SK-N-SH (cell line): ENCODE measurements around the gene CHD6. TPM values are rescaled to one million over a fixed set of nuclear protein-coding genes. Genes with fewer than 3 reads are reported as not detected.

Experiments used
- CTCF ChIA-PET: fragments of 300-600, 350-600 bp; formaldehyde crosslinking; extraction: SDS; loops from one replicate; lab custom pipeline; 2021; lab: Yijun Ruan, JAX
- POLR2A ChIA-PET: fragments of 350-600 bp; sonication (Branson Sonifier 250); formaldehyde crosslinking; extraction: SDS; loops from one replicate; lab custom pipeline; 2020; ENCODE audit warnings: antibody characterized with exemption, inconsistent platforms; lab: Yijun Ruan, JAX
- DNase-seq: peaks from one replicate; pipeline ENCODE4 v3.0.0; 2012
- H2AFZ ChIP-seq: fragments of 200-600 bp; sonication (generic); 2 replicates; pipeline ENCODE4 v1.8.1; 2016; ENCODE audit warnings: antibody characterized with exemption, mild to moderate bottlenecking, low read depth
- H3F3A ChIP-seq: fragments of 200-600 bp; sonication (generic); replicated peaks from 2 replicates; pipeline ENCODE3; 2016; ENCODE audit warnings: antibody characterized with exemption, mild to moderate bottlenecking; ENCODE audit not compliant: insufficient read depth
- H3K27ac ChIP-seq, 2 experiments: fragments of 200-500 bp in 1 of 2; fragments of 200-600 bp in 1 of 2; sonication (Bioruptor generic) in 1 of 2; sonication (generic), shearing (Covaris generic) in 1 of 2; 2 replicates each; pipeline versions ENCODE4 v1.5.1 to v1.6.1; 2014 to 2016; ENCODE audit warnings: low read depth in 2 of 2, inconsistent platforms in 1 of 2, low read length in 1 of 2, mild to moderate bottlenecking in 1 of 2, mixed read lengths in 1 of 2
- H3K27me3 ChIP-seq: fragments of 200-600 bp; sonication (generic), shearing (Covaris generic); 2 replicates; pipeline ENCODE4 v1.6.1; 2016; ENCODE audit warnings: mixed run types; ENCODE audit not compliant: insufficient read depth
- H3K36me3 ChIP-seq, 2 experiments: fragments of 200-500 bp in 1 of 2; fragments of 200-600 bp in 1 of 2; sonication (Bioruptor generic) in 1 of 2; sonication (generic) in 1 of 2; replicated peaks in 1 of 2; 2 replicates each; pipeline versions ENCODE3 to v1.5.1; 2014 to 2016; ENCODE audit warnings: low read length in 1 of 2, mild to moderate bottlenecking in 1 of 2; ENCODE audit not compliant: insufficient read depth in 2 of 2, control insufficient read depth in 1 of 2
- H3K4me1 ChIP-seq, 2 experiments: fragments of 200-500 bp in 1 of 2; fragments of 200-600 bp in 1 of 2; sonication (Bioruptor generic) in 1 of 2; sonication (generic), shearing (Covaris generic) in 1 of 2; 2 replicates each; pipeline versions ENCODE4 v1.5.1 to v1.6.1; 2014 to 2016; ENCODE audit warnings: low read depth in 1 of 2, low read length in 1 of 2, mixed run types in 1 of 2; ENCODE audit not compliant: insufficient read depth in 2 of 2, control insufficient read depth in 1 of 2
- H3K4me2 ChIP-seq: fragments of 200-600 bp; sonication (generic), shearing (Covaris generic); 2 replicates; pipeline ENCODE4 v1.6.1; 2017; ENCODE audit warnings: mixed run types
- H3K4me3 ChIP-seq, 2 experiments: fragments of 200-500 bp in 1 of 2; fragments of 200-600 bp in 1 of 2; sonication (Bioruptor generic) in 1 of 2; sonication (generic), shearing (Covaris generic) in 1 of 2; 2 replicates each; pipeline versions ENCODE4 v1.5.1 to v1.8.1; 2014 to 2016; ENCODE audit warnings: low read depth in 2 of 2, inconsistent platforms in 1 of 2, low read length in 1 of 2, mild to moderate bottlenecking in 1 of 2, mixed read lengths in 1 of 2, moderate library complexity in 1 of 2
- H3K79me2 ChIP-seq: fragments of 200-600 bp; sonication (generic); 2 replicates; pipeline ENCODE4 v1.8.1; 2017; ENCODE audit warnings: mild to moderate bottlenecking; ENCODE audit not compliant: insufficient read depth
- H3K9ac ChIP-seq: fragments of 200-600 bp; sonication (generic); 2 replicates; pipeline ENCODE4 v1.6.1; 2017; ENCODE audit warnings: mixed run types
- H3K9me2 ChIP-seq: fragments of 200-600 bp; sonication (generic); 2 replicates; pipeline ENCODE4 v1.6.1; 2017; ENCODE audit warnings: mixed run types
- H3K9me3 ChIP-seq: fragments of 200-600 bp; sonication (generic); 2 replicates; pipeline ENCODE4 v1.6.1; 2017; ENCODE audit warnings: mixed run types, mild to moderate bottlenecking, moderate library complexity
- H4K20me1 ChIP-seq: fragments of 200-600 bp; sonication (generic); 2 replicates; pipeline ENCODE4 v1.6.1; 2017; ENCODE audit warnings: mild to moderate bottlenecking, mixed run types; ENCODE audit not compliant: insufficient read depth
- CHD2 ChIP-seq: fragments of 150-350 bp; IDR thresholded peaks from 2 replicates; pipeline ENCODE4 v1.6.1; 2018; ENCODE audit warnings: low read length; ENCODE audit not compliant: partially characterized antibody
- ELF1 ChIP-seq: IDR thresholded peaks from 2 replicates; pipeline ENCODE4 v1.4.0; 2012
- EP300 ChIP-seq, 2 experiments: IDR thresholded peaks; 2 replicates each; pipeline versions ENCODE4 v1.4.0 to v1.6.1; 2012; ENCODE audit warnings: borderline replicate concordance in 1 of 2, low read depth in 1 of 2, low read length in 1 of 2
- EZH2phosphoT487 ChIP-seq: fragments of 200-600 bp; sonication (generic); IDR thresholded peaks from 2 replicates; pipeline ENCODE4 v1.6.1; 2017; ENCODE audit warnings: low read depth, mixed run types, mild to moderate bottlenecking, antibody characterized with exemption, moderate library complexity, borderline replicate concordance
- FOSL2 ChIP-seq: IDR thresholded peaks from 2 replicates; pipeline ENCODE4 v1.4.0; 2012; ENCODE audit warnings: low read depth, mild to moderate bottlenecking, moderate library complexity, borderline replicate concordance
- JUND ChIP-seq: IDR thresholded peaks from 2 replicates; pipeline ENCODE4 v1.4.0; 2012
- NRF1 ChIP-seq: IDR thresholded peaks from 2 replicates; pipeline ENCODE4 v1.6.1; 2012; ENCODE audit warnings: low read depth, mild to moderate bottlenecking, low read length
- RAD21 ChIP-seq: IDR thresholded peaks from 2 replicates; pipeline ENCODE4 v1.6.1; 2012; ENCODE audit warnings: mild to moderate bottlenecking, low read length
- RXRA ChIP-seq: IDR thresholded peaks from 2 replicates; pipeline ENCODE4 v1.4.0; 2012; ENCODE audit warnings: low read depth, mild to moderate bottlenecking, borderline replicate concordance
- SMC3 ChIP-seq: IDR thresholded peaks from 2 replicates; pipeline ENCODE4 v1.6.1; 2012; ENCODE audit warnings: low read depth, low read length, improper control_type of control experiment
- TAF1 ChIP-seq: IDR thresholded peaks from 2 replicates; pipeline ENCODE4 v1.6.1; 2012; ENCODE audit warnings: low read depth, mild to moderate bottlenecking, low read length, moderate library complexity, borderline replicate concordance
- TCF12 ChIP-seq: IDR thresholded peaks from 2 replicates; pipeline ENCODE4 v1.4.0; 2012
- TEAD4 ChIP-seq: IDR thresholded peaks from 2 replicates; pipeline ENCODE4 v1.4.0; 2012; ENCODE audit warnings: mild to moderate bottlenecking, borderline replicate concordance; ENCODE audit not compliant: insufficient read depth
- YY1 ChIP-seq: IDR thresholded peaks from 2 replicates; pipeline ENCODE4 v1.4.0; 2012; ENCODE audit warnings: low read depth, mild to moderate bottlenecking
- WGBS: methylation state at CpG from one replicate; pipeline ENCODE4 v1.1.6; 2017; ENCODE audit warnings: low lambda C conversion rate; 5-methylcytosine and 5-hydroxymethylcytosine counted together
- polyA plus RNA-seq, 3 experiments: library from polyadenylated mRNA; depleted of rRNA; stranded (reverse); fragments of >200 nt; gene quantifications; 2 replicates each; pipeline ENCODE4 v1.2.3, GENCODE V29; 2012
- TF ChIP-seq, protein P1 (sequence below): IDR thresholded peaks from 2 replicates; pipeline ENCODE4 v1.6.1; 2012; ENCODE audit warnings: mild to moderate bottlenecking, low read depth, low read length, moderate library complexity
- TF ChIP-seq, protein P2 (sequence below): IDR thresholded peaks from 2 replicates; pipeline ENCODE4 v1.4.0; 2012; ENCODE audit warnings: low read depth, borderline replicate concordance
- TF ChIP-seq, protein P3 (sequence below): fragments of 150-350 bp; IDR thresholded peaks from 2 replicates; pipeline ENCODE4 v1.6.1; 2016; ENCODE audit warnings: mild to moderate bottlenecking, low read depth, low read length
- TF ChIP-seq, protein P4 (sequence below): fragments of 150-350 bp; IDR thresholded peaks from 2 replicates; pipeline ENCODE4 v1.6.1; 2017; ENCODE audit warnings: antibody characterized with exemption, low read length, low read depth, borderline replicate concordance

CHD6 gene
- polyA plus RNA-seq, 1 of the 3 experiments (the other 2 are of a cell fraction), result 7.1 TPM

DNA sequence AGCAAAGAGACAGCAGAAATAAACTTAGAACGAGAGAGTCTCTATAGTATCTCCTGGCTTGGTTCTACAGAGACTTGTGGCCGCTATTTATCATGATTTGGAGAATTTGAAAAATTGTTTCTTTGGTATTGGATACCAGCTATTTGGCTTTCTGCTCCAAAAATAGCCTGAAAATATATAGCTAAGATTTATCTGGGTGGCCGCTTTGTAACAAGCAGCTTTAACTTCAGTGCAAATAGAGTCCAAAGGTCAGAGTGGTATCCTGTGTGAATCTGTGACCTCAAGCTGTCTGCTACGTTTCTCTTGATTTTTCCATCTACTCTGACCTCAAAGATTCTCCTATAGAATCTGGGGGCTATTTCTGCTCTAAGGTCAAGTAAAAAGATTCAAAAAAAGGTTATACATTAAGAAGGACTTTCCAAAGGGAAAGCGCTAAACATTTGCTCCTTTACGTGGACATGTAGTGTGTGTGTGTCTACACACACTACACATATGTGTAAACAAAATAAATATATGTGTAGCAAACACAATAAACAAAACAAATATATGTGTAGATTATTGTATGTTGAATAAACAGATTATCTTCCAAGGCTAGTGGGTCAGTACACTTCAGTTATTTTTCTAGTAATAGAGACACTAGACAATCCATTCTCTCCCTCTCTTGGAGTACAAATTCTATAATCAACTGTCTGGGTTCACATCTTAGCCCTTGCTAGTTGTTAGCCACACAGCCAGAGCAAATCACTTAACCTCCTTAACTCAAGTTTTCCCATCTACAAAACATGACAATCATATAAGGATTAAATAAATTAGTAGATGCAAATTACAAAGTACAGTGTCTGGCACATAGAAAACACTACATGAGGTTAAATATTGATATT is 40.8 kb downstream of the CHD6 start (continued):
- TF ChIP-seq, protein P1, sequence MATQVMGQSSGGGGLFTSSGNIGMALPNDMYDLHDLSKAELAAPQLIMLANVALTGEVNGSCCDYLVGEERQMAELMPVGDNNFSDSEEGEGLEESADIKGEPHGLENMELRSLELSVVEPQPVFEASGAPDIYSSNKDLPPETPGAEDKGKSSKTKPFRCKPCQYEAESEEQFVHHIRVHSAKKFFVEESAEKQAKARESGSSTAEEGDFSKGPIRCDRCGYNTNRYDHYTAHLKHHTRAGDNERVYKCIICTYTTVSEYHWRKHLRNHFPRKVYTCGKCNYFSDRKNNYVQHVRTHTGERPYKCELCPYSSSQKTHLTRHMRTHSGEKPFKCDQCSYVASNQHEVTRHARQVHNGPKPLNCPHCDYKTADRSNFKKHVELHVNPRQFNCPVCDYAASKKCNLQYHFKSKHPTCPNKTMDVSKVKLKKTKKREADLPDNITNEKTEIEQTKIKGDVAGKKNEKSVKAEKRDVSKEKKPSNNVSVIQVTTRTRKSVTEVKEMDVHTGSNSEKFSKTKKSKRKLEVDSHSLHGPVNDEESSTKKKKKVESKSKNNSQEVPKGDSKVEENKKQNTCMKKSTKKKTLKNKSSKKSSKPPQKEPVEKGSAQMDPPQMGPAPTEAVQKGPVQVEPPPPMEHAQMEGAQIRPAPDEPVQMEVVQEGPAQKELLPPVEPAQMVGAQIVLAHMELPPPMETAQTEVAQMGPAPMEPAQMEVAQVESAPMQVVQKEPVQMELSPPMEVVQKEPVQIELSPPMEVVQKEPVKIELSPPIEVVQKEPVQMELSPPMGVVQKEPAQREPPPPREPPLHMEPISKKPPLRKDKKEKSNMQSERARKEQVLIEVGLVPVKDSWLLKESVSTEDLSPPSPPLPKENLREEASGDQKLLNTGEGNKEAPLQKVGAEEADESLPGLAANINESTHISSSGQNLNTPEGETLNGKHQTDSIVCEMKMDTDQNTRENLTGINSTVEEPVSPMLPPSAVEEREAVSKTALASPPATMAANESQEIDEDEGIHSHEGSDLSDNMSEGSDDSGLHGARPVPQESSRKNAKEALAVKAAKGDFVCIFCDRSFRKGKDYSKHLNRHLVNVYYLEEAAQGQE, result no peak
- no peak for TF ChIP-seq RXRA
- TF ChIP-seq TCF12, result no peak
- no peak for TF ChIP-seq TEAD4
- no peak for TF ChIP-seq CHD2
- no peak for TF ChIP-seq SMC3

DNA sequence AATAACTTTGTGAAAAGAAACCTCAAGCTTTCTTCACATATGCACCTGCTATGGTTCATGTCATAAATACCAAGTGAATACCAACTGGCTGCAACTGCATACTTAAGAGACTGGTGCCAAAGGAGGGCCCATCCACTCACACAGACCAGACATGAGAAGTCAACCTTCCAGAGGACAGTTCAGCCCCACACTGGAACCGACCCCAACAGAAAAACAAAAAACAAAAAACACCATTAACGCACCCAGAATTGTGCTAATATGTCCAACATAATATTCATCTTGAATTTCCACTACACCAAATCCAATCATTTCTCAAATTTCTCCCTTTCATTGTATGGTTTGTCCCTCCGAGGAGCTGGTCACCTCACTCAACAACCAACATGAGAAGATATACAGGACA is 42.8 kb downstream of the CHD6 start:
- no peaks in the 10 kb centered on the region for H3K9me2 ChIP-seq
- peaks cover 0 to 8% of the 10 kb centered on the region in 2 experiments; a peak in 2 of 4 replicates for H3K4me1 ChIP-seq
- H2AFZ ChIP-seq, result no peak overlapping the region
- ChIA-PET POLR2A (no interaction called here), CTCF (no interaction called here)
- no peak overlapping the region for H3K27ac ChIP-seq
- H3K27me3 ChIP-seq, result no peaks in the 10 kb centered on the region
- H3K9me3 ChIP-seq, result no peaks in the 10 kb centered on the region
- H3K4me3 ChIP-seq, result no peak overlapping the region
- H3K4me2 ChIP-seq, result no peak overlapping the region
- no peaks in the 10 kb centered on the region for H3F3A ChIP-seq
- H3K9ac ChIP-seq, result no peak overlapping the region
- peaks cover 99% of the 10 kb centered on the region for H3K79me2 ChIP-seq
- no peaks in the 10 kb centered on the region for H3K36me3 ChIP-seq
- H4K20me1 ChIP-seq, result peaks cover 73% of the 10 kb centered on the region
- DNase-seq, result no peak
- 85% methylated on average over 3 of the region's 3 CpGs for WGBS
- TF ChIP-seq EP300 (IDR thresholded peaks at IDR 0.05; ENCODE audit: borderline replicate concordance in 1 of 2, low read depth in 1 of 2, low read length in 1 of 2), result no peak
- TF ChIP-seq NRF1, result no peak
- TF ChIP-seq TCF12, result no peak
- TF ChIP-seq, protein P2, sequence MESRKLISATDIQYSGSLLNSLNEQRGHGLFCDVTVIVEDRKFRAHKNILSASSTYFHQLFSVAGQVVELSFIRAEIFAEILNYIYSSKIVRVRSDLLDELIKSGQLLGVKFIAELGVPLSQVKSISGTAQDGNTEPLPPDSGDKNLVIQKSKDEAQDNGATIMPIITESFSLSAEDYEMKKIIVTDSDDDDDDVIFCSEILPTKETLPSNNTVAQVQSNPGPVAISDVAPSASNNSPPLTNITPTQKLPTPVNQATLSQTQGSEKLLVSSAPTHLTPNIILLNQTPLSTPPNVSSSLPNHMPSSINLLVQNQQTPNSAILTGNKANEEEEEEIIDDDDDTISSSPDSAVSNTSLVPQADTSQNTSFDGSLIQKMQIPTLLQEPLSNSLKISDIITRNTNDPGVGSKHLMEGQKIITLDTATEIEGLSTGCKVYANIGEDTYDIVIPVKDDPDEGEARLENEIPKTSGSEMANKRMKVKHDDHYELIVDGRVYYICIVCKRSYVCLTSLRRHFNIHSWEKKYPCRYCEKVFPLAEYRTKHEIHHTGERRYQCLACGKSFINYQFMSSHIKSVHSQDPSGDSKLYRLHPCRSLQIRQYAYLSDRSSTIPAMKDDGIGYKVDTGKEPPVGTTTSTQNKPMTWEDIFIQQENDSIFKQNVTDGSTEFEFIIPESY, result no peak
- TF ChIP-seq, protein P3, sequence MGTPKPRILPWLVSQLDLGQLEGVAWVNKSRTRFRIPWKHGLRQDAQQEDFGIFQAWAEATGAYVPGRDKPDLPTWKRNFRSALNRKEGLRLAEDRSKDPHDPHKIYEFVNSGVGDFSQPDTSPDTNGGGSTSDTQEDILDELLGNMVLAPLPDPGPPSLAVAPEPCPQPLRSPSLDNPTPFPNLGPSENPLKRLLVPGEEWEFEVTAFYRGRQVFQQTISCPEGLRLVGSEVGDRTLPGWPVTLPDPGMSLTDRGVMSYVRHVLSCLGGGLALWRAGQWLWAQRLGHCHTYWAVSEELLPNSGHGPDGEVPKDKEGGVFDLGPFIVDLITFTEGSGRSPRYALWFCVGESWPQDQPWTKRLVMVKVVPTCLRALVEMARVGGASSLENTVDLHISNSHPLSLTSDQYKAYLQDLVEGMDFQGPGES, result no peak
- TF ChIP-seq TAF1, result no peak
- no peak for TF ChIP-seq YY1
- no peak for TF ChIP-seq RAD21
- TF ChIP-seq, protein P4, sequence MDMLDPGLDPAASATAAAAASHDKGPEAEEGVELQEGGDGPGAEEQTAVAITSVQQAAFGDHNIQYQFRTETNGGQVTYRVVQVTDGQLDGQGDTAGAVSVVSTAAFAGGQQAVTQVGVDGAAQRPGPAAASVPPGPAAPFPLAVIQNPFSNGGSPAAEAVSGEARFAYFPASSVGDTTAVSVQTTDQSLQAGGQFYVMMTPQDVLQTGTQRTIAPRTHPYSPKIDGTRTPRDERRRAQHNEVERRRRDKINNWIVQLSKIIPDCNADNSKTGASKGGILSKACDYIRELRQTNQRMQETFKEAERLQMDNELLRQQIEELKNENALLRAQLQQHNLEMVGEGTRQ, result no peak
- TF ChIP-seq JUND, result no peak
- TF ChIP-seq RXRA, result no peak
- no peak for TF ChIP-seq FOSL2
- TF ChIP-seq, protein P1, result no peak
- TF ChIP-seq EZH2phosphoT487, result no peak
- no peak for TF ChIP-seq ELF1
